ENCODE data around the gene SLC22A16. TPM values are rescaled to one million over a fixed set of nuclear protein-coding genes. Genes with fewer than 3 reads are reported as not detected.
"Not testable (repeated sequence)": the region's sequence is repeated elsewhere in the genome, so short reads cannot be mapped to it uniquely, and the experiment has no call there.

SLC22A16 gene, protein sequence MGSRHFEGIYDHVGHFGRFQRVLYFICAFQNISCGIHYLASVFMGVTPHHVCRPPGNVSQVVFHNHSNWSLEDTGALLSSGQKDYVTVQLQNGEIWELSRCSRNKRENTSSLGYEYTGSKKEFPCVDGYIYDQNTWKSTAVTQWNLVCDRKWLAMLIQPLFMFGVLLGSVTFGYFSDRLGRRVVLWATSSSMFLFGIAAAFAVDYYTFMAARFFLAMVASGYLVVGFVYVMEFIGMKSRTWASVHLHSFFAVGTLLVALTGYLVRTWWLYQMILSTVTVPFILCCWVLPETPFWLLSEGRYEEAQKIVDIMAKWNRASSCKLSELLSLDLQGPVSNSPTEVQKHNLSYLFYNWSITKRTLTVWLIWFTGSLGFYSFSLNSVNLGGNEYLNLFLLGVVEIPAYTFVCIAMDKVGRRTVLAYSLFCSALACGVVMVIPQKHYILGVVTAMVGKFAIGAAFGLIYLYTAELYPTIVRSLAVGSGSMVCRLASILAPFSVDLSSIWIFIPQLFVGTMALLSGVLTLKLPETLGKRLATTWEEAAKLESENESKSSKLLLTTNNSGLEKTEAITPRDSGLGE
- not detected for total RNA-seq

DNA sequence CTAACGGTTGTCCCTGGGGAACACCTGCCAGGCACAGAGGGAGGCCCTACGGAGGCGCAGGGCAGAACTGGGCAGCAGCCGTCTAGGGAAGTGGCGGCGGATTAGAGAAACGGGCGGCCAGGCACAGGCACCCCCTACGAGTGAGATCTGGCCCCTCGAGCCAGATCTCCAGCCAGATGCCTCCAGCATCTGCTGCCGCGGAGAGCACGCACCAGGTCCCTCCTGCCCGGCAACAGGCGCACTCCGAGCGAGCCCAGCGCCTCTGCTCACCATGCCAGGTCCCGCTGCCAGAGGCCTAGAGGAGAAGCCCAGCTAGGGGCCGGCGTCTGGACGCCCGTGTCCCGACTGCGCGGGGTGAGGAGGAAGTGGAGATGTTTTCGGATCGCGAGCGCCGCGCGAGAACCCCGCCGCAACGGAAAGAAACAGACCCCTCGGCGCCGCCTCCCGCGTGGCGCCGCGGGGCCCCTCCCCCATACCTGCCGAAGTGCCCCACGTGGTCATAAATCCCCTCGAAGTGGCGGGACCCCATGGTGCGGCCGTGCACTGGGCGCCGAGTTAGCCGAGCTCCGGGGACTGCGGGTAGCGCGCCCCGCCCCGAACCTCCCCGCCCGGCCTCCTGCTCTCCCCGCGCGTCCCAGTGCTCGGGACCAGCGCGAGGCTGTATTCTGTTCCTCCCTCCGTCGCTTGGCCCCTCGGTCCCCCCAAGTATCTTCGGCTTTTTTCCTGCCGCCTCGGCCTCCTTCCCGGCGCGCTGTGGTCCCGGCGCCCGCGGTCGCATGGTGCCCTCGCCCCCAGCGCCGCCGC, at the start of gene SLC22A16:
Gene SLC22A16 (minus strand): TSS at position 568 of the 804 bp plus-strand sequence. CDS start 39 bp downstream, at position 529.
- peak within 1 kb of the TSS; percentile 46 for H3K4me3 ChIP-seq (ENCODE audit: low read length)
- no peaks in the 10 kb centered on the region for H3K9me3 ChIP-seq (ENCODE audit: low read depth, low read length)
- peaks cover 20% of the 10 kb centered on the region for H3K4me1 ChIP-seq (ENCODE audit: insufficient read depth, low read length)
- H3K27me3 ChIP-seq (ENCODE audit: insufficient read depth, low read length), result peaks cover 4% of the 10 kb centered on the region

DNA sequence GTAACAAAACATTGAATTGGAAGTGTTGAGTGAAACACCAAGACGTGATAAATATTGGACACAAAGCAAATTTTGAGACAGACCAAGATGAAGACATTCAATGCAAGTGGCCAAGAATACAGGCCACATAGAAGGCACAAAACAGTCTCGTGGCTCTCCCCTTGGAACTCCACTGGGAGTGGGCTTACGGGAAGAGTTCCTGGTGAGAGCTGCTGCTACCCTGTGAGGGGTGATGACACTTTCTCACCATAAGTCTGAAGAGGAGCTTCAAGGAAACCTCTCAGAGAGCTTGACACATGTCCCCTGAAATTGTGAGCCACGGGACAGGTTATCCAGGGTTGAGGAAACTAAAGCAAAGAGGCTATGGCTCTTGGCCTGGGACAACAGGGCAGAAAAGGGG, 48.6 kb upstream of the SLC22A16 start:
- peaks cover 10% of the 10 kb centered on the region for H3K4me1 ChIP-seq (ENCODE audit: insufficient read depth, low read length)
- H3K9me3 ChIP-seq (ENCODE audit: low read depth, low read length), result no peaks in the 10 kb centered on the region
- H3K27me3 ChIP-seq (ENCODE audit: insufficient read depth, low read length), result no peaks in the 10 kb centered on the region
- no peak overlapping the region for H3K4me3 ChIP-seq (ENCODE audit: low read length)

DNA sequence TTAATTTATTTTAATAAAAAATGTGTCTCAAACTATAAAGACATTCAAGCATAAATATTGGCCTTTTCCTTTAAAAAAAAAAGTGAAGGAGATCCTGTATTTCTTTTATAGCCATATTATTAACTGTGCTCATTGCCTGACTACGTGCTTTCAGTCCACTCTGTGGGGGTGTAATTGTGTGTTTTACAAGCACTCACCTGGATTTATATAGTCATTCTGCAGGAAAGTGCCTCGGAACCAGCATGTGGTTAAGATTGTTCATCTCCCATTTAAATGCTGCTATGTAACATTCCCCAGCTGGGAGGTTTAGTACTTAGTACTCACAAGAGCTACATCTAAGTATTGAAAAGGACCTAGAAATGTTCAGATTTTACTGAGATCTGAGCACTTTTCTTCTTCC, 47.9 kb upstream of the SLC22A16 start:
- H3K9me3 ChIP-seq (ENCODE audit: low read depth, low read length), result no peaks in the 10 kb centered on the region
- no peaks in the 10 kb centered on the region for H3K27me3 ChIP-seq (ENCODE audit: insufficient read depth, low read length)
- peaks cover 7% of the 10 kb centered on the region for H3K4me1 ChIP-seq (ENCODE audit: insufficient read depth, low read length)
- H3K4me3 ChIP-seq (ENCODE audit: low read length), result no peak overlapping the region

DNA sequence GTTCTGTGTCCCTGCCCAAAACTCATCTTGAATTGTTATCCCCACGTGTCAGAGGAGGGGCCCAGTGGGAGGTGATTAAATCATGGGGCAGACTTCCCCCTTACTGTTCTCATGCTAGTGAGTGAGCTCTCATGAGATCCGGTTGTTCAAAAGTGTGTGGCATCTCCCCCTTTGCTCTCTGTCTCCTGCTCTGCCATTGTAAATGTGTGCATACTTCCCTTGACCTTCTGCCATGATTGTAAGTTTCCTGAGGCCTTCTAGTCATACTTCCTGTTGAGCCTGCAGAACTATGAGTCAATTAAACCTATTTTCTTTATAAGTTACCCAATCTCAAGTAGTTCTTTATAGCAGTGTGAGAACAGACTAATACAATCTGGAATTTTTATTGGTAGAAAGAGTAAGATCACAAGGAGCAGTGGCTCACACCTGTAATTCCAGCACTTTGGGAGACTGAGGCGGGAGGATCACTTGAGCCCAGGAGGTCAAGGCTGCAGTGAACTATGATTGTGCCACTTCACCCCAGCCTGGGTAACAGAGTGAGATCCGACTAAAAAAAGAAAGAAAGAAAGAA, 47.1 kb upstream of the SLC22A16 start:
- Histone ChIP-seq H3K4me1 (ENCODE audit: insufficient read depth, low read length) (no peaks in the 10 kb centered on the region), H3K4me3 (ENCODE audit: low read length) (no peak overlapping the region)

DNA sequence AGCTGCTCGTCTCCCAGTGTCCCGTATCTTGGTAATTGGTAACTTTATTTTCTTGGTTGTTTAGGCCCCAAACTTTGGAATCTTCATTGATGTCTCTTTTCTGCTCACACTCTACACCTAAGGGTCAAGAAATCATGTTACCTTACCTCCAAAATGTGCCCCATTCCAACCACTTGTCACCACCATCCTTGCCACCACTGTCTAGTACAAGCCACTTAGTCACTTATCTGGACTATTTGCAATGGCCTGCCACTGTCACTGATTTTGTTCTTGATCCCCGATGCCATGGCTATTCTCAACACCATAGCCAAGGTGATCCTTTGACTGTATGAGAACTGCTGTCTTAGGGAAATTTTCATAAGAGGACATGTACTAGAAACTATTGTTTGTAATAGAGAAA, 46.0 kb upstream of the SLC22A16 start:
- Histone ChIP-seq H3K9me3 (ENCODE audit: low read depth, low read length) (no peaks in the 10 kb centered on the region), H3K27me3 (ENCODE audit: insufficient read depth, low read length) (no peaks in the 10 kb centered on the region), H3K4me1 (ENCODE audit: insufficient read depth, low read length) (no peaks in the 10 kb centered on the region), H3K4me3 (ENCODE audit: low read length) (no peak overlapping the region)

More for the DNA sequence above, 47.1 kb upstream of the SLC22A16 start:
- H3K9me3 ChIP-seq (ENCODE audit: low read depth, low read length), result no peaks in the 10 kb centered on the region
- no peaks in the 10 kb centered on the region for H3K27me3 ChIP-seq (ENCODE audit: insufficient read depth, low read length)

DNA sequence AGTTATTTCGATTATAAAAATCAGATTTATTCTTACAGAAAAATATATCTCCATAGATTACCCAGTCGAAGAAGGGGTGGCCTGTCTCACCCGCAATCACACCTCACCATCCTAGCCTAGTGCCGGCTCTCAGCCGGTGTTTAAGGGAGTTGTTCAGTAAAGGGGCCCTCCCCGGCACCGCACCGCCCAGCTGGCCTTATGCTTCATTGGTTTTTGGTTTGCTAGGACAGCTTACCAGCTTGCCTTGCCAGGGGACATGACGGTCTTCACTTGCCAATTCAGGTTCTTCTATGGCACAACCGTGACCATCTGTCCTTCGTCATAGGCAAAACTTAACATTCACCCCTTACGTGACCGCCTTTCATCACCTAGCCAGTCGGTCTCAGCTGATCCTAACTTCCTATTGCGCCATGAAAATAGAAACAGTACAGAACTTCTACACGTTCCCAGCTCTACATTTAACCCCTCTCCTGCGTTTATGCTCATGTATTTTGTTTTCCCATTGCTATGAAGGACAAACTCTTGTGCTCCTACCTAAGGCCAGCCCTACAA, 44.7 kb upstream of the SLC22A16 start:
- H3K9me3 ChIP-seq (ENCODE audit: low read depth, low read length), result no peaks in the 10 kb centered on the region
- H3K27me3 ChIP-seq (ENCODE audit: insufficient read depth, low read length), result no peaks in the 10 kb centered on the region
- H3K4me1 ChIP-seq (ENCODE audit: insufficient read depth, low read length), result no peaks in the 10 kb centered on the region

DNA sequence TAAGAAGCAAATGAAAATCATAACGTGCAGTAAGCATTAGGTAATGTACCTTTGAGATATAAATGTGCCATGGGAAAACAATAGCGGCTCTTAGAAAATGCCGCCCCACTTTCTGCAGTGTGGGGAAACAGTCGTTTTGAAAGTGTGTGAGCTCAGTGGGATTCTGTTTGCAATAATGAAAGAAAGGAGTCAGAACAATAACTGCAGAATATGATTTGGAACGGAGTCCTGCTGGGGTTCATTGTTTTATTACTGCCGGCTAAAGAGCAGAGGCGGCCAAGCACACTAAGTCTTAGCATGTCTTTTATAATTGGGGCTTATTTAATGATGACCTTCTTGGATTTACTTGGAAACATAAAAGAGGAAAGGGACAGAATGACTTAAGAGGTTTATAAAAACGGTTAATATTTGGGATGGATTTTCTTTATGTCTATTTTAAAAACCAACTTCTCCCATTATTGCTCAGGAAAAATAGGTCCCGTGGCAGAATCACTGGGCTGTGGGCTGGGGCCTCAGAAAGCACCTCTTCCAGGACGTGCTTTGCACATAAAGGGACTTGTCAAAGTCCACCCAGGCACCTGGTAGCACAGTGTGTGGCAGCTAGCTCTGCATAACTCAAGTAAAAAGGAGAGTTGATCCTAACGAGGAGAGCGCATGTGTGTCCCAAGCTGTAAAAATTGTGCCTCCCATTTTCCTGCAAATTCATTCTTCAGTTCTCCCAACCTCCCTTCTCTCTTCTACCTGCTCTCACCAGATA, 44.0 kb upstream of the SLC22A16 start:
- Histone ChIP-seq H3K27me3 (ENCODE audit: insufficient read depth, low read length) (no peaks in the 10 kb centered on the region), H3K4me1 (ENCODE audit: insufficient read depth, low read length) (no peaks in the 10 kb centered on the region), H3K4me3 (ENCODE audit: low read length) (no peak overlapping the region), H3K9me3 (ENCODE audit: low read depth, low read length) (no peaks in the 10 kb centered on the region)

More for the DNA sequence above, 44.7 kb upstream of the SLC22A16 start:
- no peak overlapping the region for H3K4me3 ChIP-seq (ENCODE audit: low read length)

DNA sequence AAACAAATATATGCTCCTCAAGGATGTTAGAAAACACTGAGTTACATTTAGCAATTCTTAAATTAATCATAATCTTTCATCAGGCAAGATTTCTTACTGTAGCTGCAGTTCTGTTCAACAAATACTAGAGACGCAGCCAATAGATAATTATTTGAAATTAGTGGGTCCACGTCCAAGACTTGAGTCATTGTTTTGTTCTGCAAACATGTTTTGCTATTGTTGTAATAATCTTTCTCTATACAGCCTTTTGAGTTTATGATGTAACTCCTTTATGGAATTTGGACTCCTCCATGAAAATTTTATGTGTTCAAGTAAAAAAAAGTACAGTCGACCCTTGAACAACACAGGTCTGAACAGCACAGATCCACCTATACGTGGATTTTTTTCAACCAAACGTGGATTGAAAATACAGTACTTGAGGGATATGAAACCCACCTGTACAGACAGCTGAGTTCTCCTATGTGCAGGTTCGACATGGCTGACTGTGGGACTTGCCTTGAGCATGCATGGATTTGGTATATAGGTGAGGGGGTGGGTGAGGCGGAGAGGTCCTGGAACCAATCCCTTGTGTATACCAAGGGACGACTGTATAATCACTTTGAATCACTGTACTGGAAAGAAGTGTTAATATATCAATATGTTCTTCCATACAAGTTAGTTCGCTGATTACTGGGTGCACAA, 41.3 kb upstream of the SLC22A16 start:
- Histone ChIP-seq H3K27me3 (ENCODE audit: insufficient read depth, low read length) (no peaks in the 10 kb centered on the region), H3K4me3 (ENCODE audit: low read length) (no peak overlapping the region), H3K9me3 (ENCODE audit: low read depth, low read length) (no peaks in the 10 kb centered on the region), H3K4me1 (ENCODE audit: insufficient read depth, low read length) (no peaks in the 10 kb centered on the region)

DNA sequence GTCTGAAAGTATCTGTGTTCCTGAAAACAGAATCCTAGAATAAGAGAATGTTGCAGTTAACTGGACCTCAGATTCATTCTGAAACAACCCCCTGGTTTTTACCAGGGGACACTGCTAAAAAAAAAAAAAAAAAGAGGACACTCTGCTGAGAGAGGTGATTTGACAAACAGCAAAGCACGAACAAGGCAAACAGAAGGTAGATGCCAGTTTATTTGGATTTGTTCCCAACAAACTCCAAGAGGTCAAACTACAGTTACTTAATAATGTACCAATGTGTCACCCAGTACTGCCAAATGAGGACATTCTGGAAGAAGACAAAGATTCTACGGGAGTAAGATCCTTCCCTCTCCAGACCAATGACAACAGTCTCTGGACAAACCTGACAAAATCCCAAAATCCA, 40.6 kb upstream of the SLC22A16 start:
- Histone ChIP-seq H3K4me1 (ENCODE audit: insufficient read depth, low read length) (peaks cover 1% of the 10 kb centered on the region), H3K27me3 (ENCODE audit: insufficient read depth, low read length) (no peaks in the 10 kb centered on the region), H3K4me3 (ENCODE audit: low read length) (no peak overlapping the region), H3K9me3 (ENCODE audit: low read depth, low read length) (no peaks in the 10 kb centered on the region)

DNA sequence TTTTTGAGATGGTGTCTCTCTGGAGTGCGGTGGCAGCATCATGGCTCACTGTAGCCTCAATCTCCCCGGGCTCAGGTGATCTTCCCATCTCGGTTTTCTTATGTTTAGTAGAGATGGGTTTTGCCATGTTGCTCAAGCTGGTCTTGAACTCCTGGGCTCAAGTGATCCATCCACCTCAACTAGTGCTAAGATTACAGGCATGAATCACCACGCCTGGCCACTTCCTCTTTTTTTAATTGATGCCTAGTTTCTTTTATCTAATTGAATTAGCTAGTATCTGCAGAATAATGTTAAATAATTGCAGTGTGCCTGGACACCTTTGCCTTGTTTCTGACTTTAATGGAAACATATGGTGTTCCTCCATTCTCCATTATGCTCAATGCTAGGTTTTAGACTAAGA, 38.4 kb upstream of the SLC22A16 start:
- peaks cover 5% of the 10 kb centered on the region for H3K4me1 ChIP-seq (ENCODE audit: insufficient read depth, low read length)
- no peaks in the 10 kb centered on the region for H3K27me3 ChIP-seq (ENCODE audit: insufficient read depth, low read length)
- H3K9me3 ChIP-seq (ENCODE audit: low read depth, low read length), result no peaks in the 10 kb centered on the region
- H3K4me3 ChIP-seq (ENCODE audit: low read length), result no peak overlapping the region

DNA sequence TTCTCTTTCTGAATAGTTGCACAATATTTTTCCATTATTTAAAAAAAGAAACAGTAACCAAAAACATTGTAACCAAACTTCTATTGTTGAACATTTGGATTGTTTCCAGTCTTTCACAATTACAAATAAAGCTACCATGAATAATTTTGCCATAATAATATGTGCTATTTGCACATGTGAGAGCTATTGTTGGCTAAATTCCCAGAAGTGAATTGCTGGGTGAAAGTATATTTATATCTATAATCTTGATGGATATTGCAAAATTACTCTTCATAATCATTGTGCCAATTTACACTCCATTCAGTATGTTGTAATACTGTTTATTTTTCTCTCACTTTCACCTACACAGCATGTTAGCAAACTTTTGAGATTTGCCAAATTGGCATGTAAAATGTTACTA, 36.6 kb upstream of the SLC22A16 start:
- Histone ChIP-seq H3K9me3 (ENCODE audit: low read depth, low read length) (no peaks in the 10 kb centered on the region), H3K27me3 (ENCODE audit: insufficient read depth, low read length) (no peaks in the 10 kb centered on the region), H3K4me1 (ENCODE audit: insufficient read depth, low read length) (peaks cover 5% of the 10 kb centered on the region), H3K4me3 (ENCODE audit: low read length) (no peak overlapping the region)

DNA sequence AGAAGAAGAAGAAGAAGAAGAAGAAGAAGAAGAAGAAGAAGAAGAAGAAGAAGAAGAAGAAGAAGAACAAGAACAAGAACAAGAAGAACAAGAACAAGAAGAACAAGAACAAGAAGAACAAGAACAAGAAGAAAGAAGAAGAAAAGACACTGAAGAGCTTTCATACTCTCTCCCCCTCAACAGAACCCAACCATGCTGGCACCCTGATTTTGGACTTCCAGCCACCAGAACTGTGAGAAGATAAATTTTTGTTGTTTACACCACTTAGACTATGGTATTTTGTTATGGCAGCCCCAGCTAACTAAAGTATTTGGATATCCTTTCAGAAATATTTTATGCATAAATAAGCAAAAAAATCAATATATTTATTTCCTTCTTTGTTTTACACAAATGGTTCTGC, 36.1 kb upstream of the SLC22A16 start:
- not testable (repeated sequence) for H3K4me1 ChIP-seq (ENCODE audit: insufficient read depth, low read length); H3K4me3 ChIP-seq (ENCODE audit: low read length); H3K27me3 ChIP-seq (ENCODE audit: insufficient read depth, low read length); H3K9me3 ChIP-seq (ENCODE audit: low read depth, low read length)

DNA sequence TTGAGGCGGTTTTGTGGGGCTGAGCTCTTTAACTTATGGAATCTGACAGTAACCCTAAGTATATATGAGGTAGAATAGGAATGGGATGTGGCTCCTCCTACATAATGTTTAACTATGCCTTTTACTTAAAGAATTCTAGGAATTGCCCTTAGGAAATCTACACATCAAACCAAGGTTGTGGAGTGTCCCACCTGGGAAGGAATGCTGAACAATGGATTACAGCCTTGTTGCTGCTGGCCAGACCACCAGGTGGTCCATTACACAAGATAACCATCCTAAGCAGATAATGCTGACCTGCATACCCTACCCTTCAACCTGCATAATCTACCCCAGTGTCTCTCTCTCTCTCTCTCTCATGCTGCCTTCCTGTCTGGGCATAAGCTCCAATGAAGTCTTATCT, 35.0 kb upstream of the SLC22A16 start:
- Histone ChIP-seq H3K4me3 (ENCODE audit: low read length) (no peak overlapping the region), H3K9me3 (ENCODE audit: low read depth, low read length) (no peaks in the 10 kb centered on the region), H3K4me1 (ENCODE audit: insufficient read depth, low read length) (peaks cover 5% of the 10 kb centered on the region), H3K27me3 (ENCODE audit: insufficient read depth, low read length) (no peaks in the 10 kb centered on the region)
